Liver (tissue), 9 donors: ENCODE measurements around the gene ORAI2. TPM values are rescaled to one million over a fixed set of nuclear protein-coding genes. Genes with fewer than 3 reads are reported as not detected.

Source experiments
- DNase-seq: peaks from one replicate; pipeline ENCODE4 v3.0.0-alpha.2; 2017; ENCODE audit warnings: low spot score
- H3K27ac ChIP-seq, 2 donors: one replicate each; pipeline ENCODE4 v1.7.0; 2013; ENCODE audit warnings: inconsistent platforms in 2 of 2, low read length in 2 of 2, control low read depth in 1 of 2, low read depth in 1 of 2, mild to moderate bottlenecking in 1 of 2
- H3K27me3 ChIP-seq, 4 donors: one replicate each; pipeline versions ENCODE4 v1.6.1 to v1.7.0; 2013; ENCODE audit warnings: low read length in 3 of 4, inconsistent platforms in 1 of 4, mild to moderate bottlenecking in 1 of 4, moderate library complexity in 1 of 4; ENCODE audit not compliant: control insufficient read depth in 4 of 4, insufficient read depth in 4 of 4
- H3K36me3 ChIP-seq, 4 donors: one replicate each; pipeline versions ENCODE4 v1.6.1 to v1.7.0; 2013; ENCODE audit warnings: low read length in 3 of 4, mild to moderate bottlenecking in 3 of 4, low read depth in 1 of 4, moderate library complexity in 1 of 4; ENCODE audit not compliant: control insufficient read depth in 4 of 4, insufficient read depth in 3 of 4
- H3K4me1 ChIP-seq, 4 donors: one replicate each; pipeline versions ENCODE4 v1.6.1 to v1.7.0; 2013; ENCODE audit warnings: low read length in 3 of 4, mild to moderate bottlenecking in 3 of 4, moderate library complexity in 1 of 4; ENCODE audit not compliant: control insufficient read depth in 4 of 4, insufficient read depth in 4 of 4
- H3K4me3 ChIP-seq, 3 donors: one replicate each; pipeline versions ENCODE4 v1.6.1 to v1.7.0; 2013; ENCODE audit warnings: low read length in 3 of 3, control low read depth in 1 of 3, low read depth in 1 of 3, mild to moderate bottlenecking in 1 of 3
- H3K9ac ChIP-seq, 2 donors: one replicate each; pipeline ENCODE4 v1.7.0; 2013; ENCODE audit warnings: low read length in 2 of 2, mild to moderate bottlenecking in 2 of 2, moderate library complexity in 2 of 2, control low read depth in 1 of 2, low read depth in 1 of 2
- H3K9me3 ChIP-seq, 4 donors: one replicate each; pipeline versions ENCODE4 v1.6.1 to v1.7.0; 2013; ENCODE audit warnings: low read length in 3 of 4; ENCODE audit not compliant: control insufficient read depth in 4 of 4
- ATF3 ChIP-seq: IDR thresholded peaks from 2 replicates; pipeline ENCODE4 v1.6.1; 2016; ENCODE audit warnings: antibody characterized with exemption
- CTCF ChIP-seq: fragments of 150-350 bp; IDR thresholded peaks from 2 replicates; pipeline ENCODE4 v1.5.1; 2017; ENCODE audit warnings: improper control_type of control experiment, low read depth, low read length; ENCODE audit not compliant: missing input control
- EGR1 ChIP-seq, 2 donors: IDR thresholded peaks; 2 replicates each; pipeline ENCODE4 v1.6.1; 2016 to 2018; ENCODE audit warnings: antibody characterized with exemption in 2 of 2, low read depth in 2 of 2
- FOXA1 ChIP-seq: IDR thresholded peaks from 2 replicates; pipeline ENCODE4 v1.6.1; 2016; ENCODE audit warnings: antibody characterized with exemption
- FOXA2 ChIP-seq: IDR thresholded peaks from 2 replicates; pipeline ENCODE4 v1.6.1; 2016; ENCODE audit warnings: antibody characterized with exemption
- GABPA ChIP-seq, 2 donors: IDR thresholded peaks in 1 of 2; conservative IDR thresholded peaks in 1 of 2; 2 replicates each; pipeline ENCODE4 v1.6.1; 2016; ENCODE audit warnings: antibody characterized with exemption in 2 of 2, mild to moderate bottlenecking in 1 of 2, moderate library complexity in 1 of 2
- HNF4A ChIP-seq, 2 donors: conservative IDR thresholded peaks; 2 replicates each; pipeline ENCODE4 v1.6.1; 2016; ENCODE audit warnings: antibody characterized with exemption in 2 of 2, mild to moderate bottlenecking in 2 of 2
- HNF4G ChIP-seq: IDR thresholded peaks from 2 replicates; pipeline ENCODE4 v1.6.1; 2016; ENCODE audit warnings: antibody characterized with exemption
- JUND ChIP-seq, 2 donors: IDR thresholded peaks; 2 replicates each; pipeline ENCODE4 v1.6.1; 2016; ENCODE audit warnings: antibody characterized with exemption in 2 of 2
- MAX ChIP-seq: IDR thresholded peaks from 2 replicates; pipeline ENCODE4 v1.6.1; 2016; ENCODE audit warnings: antibody characterized with exemption
- NR2F2 ChIP-seq: IDR thresholded peaks from 2 replicates; pipeline ENCODE4 v1.6.1; 2016; ENCODE audit warnings: antibody characterized with exemption
- RAD21 ChIP-seq, 2 donors: IDR thresholded peaks; 2 replicates each; pipeline ENCODE4 v1.6.1; 2016; ENCODE audit warnings: antibody characterized with exemption in 2 of 2, mild to moderate bottlenecking in 2 of 2
- REST ChIP-seq: IDR thresholded peaks from 2 replicates; pipeline ENCODE4 v1.6.1; 2016; ENCODE audit warnings: antibody characterized with exemption, mild to moderate bottlenecking
- RXRA ChIP-seq, 2 donors: IDR thresholded peaks; 2 replicates each; pipeline ENCODE4 v1.6.1; 2017 to 2018; ENCODE audit warnings: antibody characterized with exemption in 2 of 2, mild to moderate bottlenecking in 1 of 2
- SP1 ChIP-seq: IDR thresholded peaks from 2 replicates; pipeline ENCODE4 v1.6.1; 2018; ENCODE audit warnings: antibody characterized with exemption, mild to moderate bottlenecking
- TAF1 ChIP-seq: conservative IDR thresholded peaks from 2 replicates; pipeline ENCODE4 v1.6.1; 2016; ENCODE audit warnings: antibody characterized with exemption, mild to moderate bottlenecking
- YY1 ChIP-seq: IDR thresholded peaks from 2 replicates; pipeline ENCODE4 v1.6.1; 2016; ENCODE audit warnings: antibody characterized with exemption, mild to moderate bottlenecking
- ZBTB33 ChIP-seq: IDR thresholded peaks from 2 replicates; pipeline ENCODE4 v1.6.1; 2016; ENCODE audit warnings: antibody characterized with exemption
- WGBS: extraction: QIAGEN DNeasy Blood & Tissue Kit; methylation state at CpG from one replicate; pipeline ENCODE4 v1.1.7; 2013; 5-methylcytosine and 5-hydroxymethylcytosine counted together
- polyA plus RNA-seq, 2 donors: library from polyadenylated mRNA; stranded (reverse) in 1 of 2; unstranded in 1 of 2; fragments of 200-250 nt in 1 of 2; fragments of >200 nt in 1 of 2; fragmentation: Nextera tagmentation in 1 of 2; extraction: Ambion mirVana in 1 of 2; gene quantifications; one replicate each; pipeline versions ENCODE4 v1.2.1 to v1.2.3, GENCODE V29; 2013 to 2015
- total RNA-seq, 2 donors: library from RNA; depleted of rRNA; stranded (reverse); fragments of >200 nt; gene quantifications; one replicate each; pipeline ENCODE4 v1.2.3, GENCODE V29; 2014
- donor health status: healthy.
- donor health status: healthy.
- donor health status: healthy.
- donor health status: healthy.
- donor health status: healthy.

ORAI2 gene
- total and polyA plus RNA-seq, 4 donors, result 1.3 to 10.3 (median 4.8) TPM

GRCh38 chr7:102434039-102434486 is 688 bp downstream of the ORAI2 start:
- H3K9ac ChIP-seq, result peak overlapping the region in 1 of 2 donors; percentile 37
- no peak for DNase-seq
- TF ChIP-seq FOXA2 (no peak), HNF4G (no peak), ATF3 (no peak), TAF1 (no peak), YY1 (no peak), RXRA (IDR thresholded peaks at IDR 0.05) (no peak), ZBTB33 (no peak), HNF4A (conservative IDR thresholded peaks at IDR 0.05) (no peak), GABPA (IDR thresholded peaks at IDR 0.05 in 1 of 2, conservative IDR thresholded peaks at IDR 0.05 in 1 of 2) (no peak), SP1 (no peak), RAD21 (IDR thresholded peaks at IDR 0.05) (no peak), FOXA1 (no peak), REST (no peak), CTCF (no peak), MAX (no peak), JUND (IDR thresholded peaks at IDR 0.05) (no peak)
- H3K27me3 ChIP-seq, result no peaks in the 10 kb centered on the region
- H3K9me3 ChIP-seq, result no peaks in the 10 kb centered on the region
- H3K36me3 ChIP-seq, result no peaks in the 10 kb centered on the region
- H3K27ac ChIP-seq, result peak overlapping the region; percentile 50 to 67
- 47% methylated on average over 9 of the region's 9 CpGs for WGBS
- H3K4me3 ChIP-seq, result peak overlapping the region; percentile 47 to 80 (median 47)
- H3K4me1 ChIP-seq, result peaks cover 0 to 15% (median 13%) of the 10 kb centered on the region in 4 donors

- no peak overlapping the region for H3K27ac ChIP-seq
- no peaks in the 10 kb centered on the region for H3K27me3 ChIP-seq
- H3K9me3 ChIP-seq, result no peaks in the 10 kb centered on the region
- no peak for DNase-seq
- H3K4me1 ChIP-seq, result peaks cover 0 to 15% (median 13%) of the 10 kb centered on the region in 4 donors
- no peak overlapping the region for H3K9ac ChIP-seq
- no peaks in the 10 kb centered on the region for H3K36me3 ChIP-seq
- 92% methylated on average over 10 of the region's 10 CpGs for WGBS
- H3K4me3 ChIP-seq, result no peak overlapping the region
- TF ChIP-seq EGR1 (IDR thresholded peaks at IDR 0.05; ENCODE audit: low read depth in 2 of 2) (no peak), HNF4A (conservative IDR thresholded peaks at IDR 0.05) (no peak), HNF4G (no peak), SP1 (no peak), FOXA2 (no peak), ZBTB33 (no peak), GABPA (IDR thresholded peaks at IDR 0.05 in 1 of 2, conservative IDR thresholded peaks at IDR 0.05 in 1 of 2) (no peak), YY1 (no peak), REST (no peak), RAD21 (IDR thresholded peaks at IDR 0.05) (no peak), MAX (no peak), RXRA (IDR thresholded peaks at IDR 0.05) (no peak), NR2F2 (no peak)
These were observed 2.7 kb downstream of the ORAI2 start for GRCh38 chr7:102436118-102436517.
